Activated naive CD8-positive, alpha-beta T cell (primary cell): ENCODE results near the gene FGFBP1.

Source experiments
- H3K27ac Mint-ChIP-seq: one replicate; pipeline ENCODE4 v1.8.0; 2021; ENCODE audit warnings: mixed read lengths
- H3K27me3 Mint-ChIP-seq: one replicate; pipeline ENCODE4 v1.8.0; 2021; ENCODE audit warnings: mixed read lengths
- H3K36me3 Mint-ChIP-seq: one replicate; pipeline ENCODE4 v1.8.0; 2021; ENCODE audit warnings: mixed read lengths
- H3K4me1 Mint-ChIP-seq: one replicate; pipeline ENCODE4 v1.8.0; 2021; ENCODE audit warnings: low read depth, mixed read lengths
- H3K4me3 Mint-ChIP-seq: one replicate; pipeline ENCODE4 v1.8.0; 2021; ENCODE audit warnings: mild to moderate bottlenecking, mixed read lengths
- H3K9me3 Mint-ChIP-seq: one replicate; pipeline ENCODE4 v1.8.0; 2021; ENCODE audit warnings: low read depth, mixed read lengths

FGFBP1 gene

DNA sequence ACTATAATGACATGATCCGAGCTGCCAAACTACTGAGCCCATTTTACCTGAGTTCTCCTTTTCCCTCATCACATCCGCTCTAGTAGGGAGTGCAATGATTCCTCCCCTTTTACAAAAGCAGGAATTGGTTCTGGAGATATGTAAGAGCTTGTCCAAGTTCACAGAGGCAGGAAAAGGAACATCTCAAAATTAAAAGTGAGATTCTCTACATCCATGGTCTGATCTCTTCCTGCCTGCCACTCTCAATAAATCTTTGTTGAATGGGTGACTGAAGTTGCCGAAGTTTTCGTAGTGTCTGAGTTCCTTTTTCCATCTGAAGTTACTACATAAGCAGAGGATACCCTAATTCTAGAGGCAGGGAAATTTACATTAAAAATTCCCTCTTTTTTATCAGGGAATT is at the start of gene FGFBP1:
TSS of gene FGFBP1 (minus strand) at position 101 of the 400 bp plus-strand sequence. CDS start 2,108 bp downstream, outside the sequence.
- Mint-ChIP-seq H3K4me3 (no peak within 1 kb of the TSS), H3K9me3 (no peaks in the 10 kb centered on the region), H3K36me3 (no peaks in the 10 kb centered on the region), H3K27me3 (no peaks in the 10 kb centered on the region), H3K27ac (no peak within 1 kb of the TSS), H3K4me1 (no peaks in the 10 kb centered on the region)

DNA sequence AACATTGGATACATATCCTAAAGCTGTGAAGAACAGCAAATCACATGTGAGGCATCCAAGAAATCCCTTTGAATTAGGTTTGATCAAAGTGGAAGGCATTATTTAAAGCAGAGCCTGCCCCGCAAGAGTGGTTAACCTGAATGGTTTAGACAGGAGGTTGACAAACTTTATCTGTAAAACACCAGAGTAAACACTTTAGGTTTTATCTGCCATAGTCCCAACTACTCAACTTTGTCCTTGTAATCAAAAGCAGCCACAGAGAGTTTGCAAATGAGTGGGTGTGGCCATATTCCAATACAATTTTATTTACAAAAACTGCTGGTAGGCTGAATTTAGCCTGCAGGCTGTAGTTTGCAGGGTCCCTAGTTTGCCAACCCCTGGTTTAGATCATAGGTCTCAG is 49.7 kb upstream of the FGFBP1 start:
- Mint-ChIP-seq H3K27ac (no peak overlapping the region), H3K4me1 (peaks cover 3% of the 10 kb centered on the region)

GRCh38 chr4:15986907-15987306 is 48.4 kb upstream of the FGFBP1 start:
- H3K27ac Mint-ChIP-seq, result no peak overlapping the region
- H3K36me3 Mint-ChIP-seq, result no peaks in the 10 kb centered on the region
- H3K27me3 Mint-ChIP-seq, result peaks cover 1% of the 10 kb centered on the region
- no peak overlapping the region for H3K4me3 Mint-ChIP-seq
- H3K4me1 Mint-ChIP-seq, result peaks cover 1% of the 10 kb centered on the region
- H3K9me3 Mint-ChIP-seq, result no peaks in the 10 kb centered on the region

More for the DNA sequence above, 49.7 kb upstream of the FGFBP1 start:
- Mint-ChIP-seq H3K27me3 (peaks cover 1% of the 10 kb centered on the region), H3K36me3 (no peaks in the 10 kb centered on the region), H3K9me3 (no peaks in the 10 kb centered on the region), H3K4me3 (no peak overlapping the region)

DNA sequence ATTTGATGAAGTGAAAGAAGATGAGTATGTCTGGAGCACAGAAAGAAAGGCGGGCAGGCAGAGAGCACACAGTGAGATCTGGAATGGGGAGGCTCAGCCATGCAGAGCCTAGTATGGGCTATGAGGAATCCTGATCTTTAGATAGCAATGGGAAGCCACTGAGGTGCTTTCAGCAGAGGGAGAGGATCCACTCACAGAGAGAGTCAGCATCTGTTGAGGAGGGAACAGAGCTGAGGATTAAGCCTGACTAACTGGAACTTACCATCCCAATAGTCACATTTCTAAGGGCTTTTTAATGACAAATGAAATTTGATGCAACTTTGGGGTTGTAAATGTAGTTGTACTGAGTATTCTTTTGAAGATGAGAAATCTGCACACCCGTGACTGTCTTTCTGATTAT is 45.1 kb upstream of the FGFBP1 start:
- H3K9me3 Mint-ChIP-seq, result no peaks in the 10 kb centered on the region
- H3K4me1 Mint-ChIP-seq, result no peaks in the 10 kb centered on the region
- no peak overlapping the region for H3K27ac Mint-ChIP-seq
- H3K27me3 Mint-ChIP-seq, result peaks cover 3% of the 10 kb centered on the region
- no peaks in the 10 kb centered on the region for H3K36me3 Mint-ChIP-seq
- H3K4me3 Mint-ChIP-seq, result no peak overlapping the region

- Mint-ChIP-seq H3K27me3 (peaks cover 3% of the 10 kb centered on the region), H3K9me3 (no peaks in the 10 kb centered on the region), H3K4me1 (no peaks in the 10 kb centered on the region), H3K36me3 (no peaks in the 10 kb centered on the region), H3K27ac (no peak overlapping the region), H3K4me3 (no peak overlapping the region)
Measured at GRCh38 chr4:15982842-15983524, 44.4 kb upstream of the FGFBP1 start.

DNA sequence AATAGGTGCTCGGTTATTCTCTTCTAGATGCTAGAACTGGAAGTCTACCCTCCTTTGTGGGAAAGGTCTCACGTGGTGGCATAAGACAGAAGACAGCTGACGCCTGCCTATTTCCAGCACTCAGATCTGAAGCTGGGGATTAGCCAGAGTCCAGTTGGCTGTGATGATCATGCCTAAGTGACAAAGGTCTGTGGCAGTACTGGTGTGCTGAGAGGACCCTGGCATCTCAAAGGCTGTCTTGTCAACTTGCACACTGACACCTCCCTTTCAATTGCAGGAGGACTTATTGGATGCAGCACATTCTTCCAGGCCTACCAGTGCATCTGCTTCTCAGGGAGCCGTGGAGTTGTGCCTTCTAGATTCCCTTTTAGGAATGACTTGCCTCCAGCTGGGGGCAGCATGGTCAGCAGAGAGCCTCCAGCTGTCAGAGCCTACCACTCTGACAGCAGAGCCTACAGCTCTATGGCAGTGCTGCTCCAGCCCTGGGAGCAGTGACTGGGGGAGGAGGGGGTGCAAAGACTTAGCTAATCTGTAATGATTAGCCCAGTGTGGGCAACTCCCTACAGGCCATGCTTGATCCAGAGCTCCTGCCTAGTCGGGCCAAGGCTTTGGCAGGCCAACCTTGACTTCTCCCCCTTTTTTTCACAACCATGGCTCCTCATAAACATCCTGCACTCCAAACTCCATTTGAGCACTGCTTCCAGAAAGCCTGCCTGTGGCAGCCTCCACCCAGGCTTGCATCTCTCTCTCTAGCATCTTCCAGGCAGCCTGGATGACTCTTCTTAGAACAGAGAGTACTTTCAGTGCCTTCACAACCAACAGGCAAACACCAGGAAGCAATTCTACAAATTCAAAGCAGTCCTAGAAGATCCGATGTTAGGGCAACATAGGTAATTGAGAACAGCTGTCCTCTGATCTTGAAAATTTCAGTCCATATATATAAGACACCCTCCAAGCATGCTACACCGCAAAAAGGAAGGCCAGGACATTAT is 38.2 kb upstream of the FGFBP1 start:
- H3K27me3 Mint-ChIP-seq, result peaks cover 4% of the 10 kb centered on the region
- no peaks in the 10 kb centered on the region for H3K9me3 Mint-ChIP-seq
- no peaks in the 10 kb centered on the region for H3K36me3 Mint-ChIP-seq
- H3K4me1 Mint-ChIP-seq, result no peaks in the 10 kb centered on the region
- H3K27ac Mint-ChIP-seq, result no peak overlapping the region
- no peak overlapping the region for H3K4me3 Mint-ChIP-seq

DNA sequence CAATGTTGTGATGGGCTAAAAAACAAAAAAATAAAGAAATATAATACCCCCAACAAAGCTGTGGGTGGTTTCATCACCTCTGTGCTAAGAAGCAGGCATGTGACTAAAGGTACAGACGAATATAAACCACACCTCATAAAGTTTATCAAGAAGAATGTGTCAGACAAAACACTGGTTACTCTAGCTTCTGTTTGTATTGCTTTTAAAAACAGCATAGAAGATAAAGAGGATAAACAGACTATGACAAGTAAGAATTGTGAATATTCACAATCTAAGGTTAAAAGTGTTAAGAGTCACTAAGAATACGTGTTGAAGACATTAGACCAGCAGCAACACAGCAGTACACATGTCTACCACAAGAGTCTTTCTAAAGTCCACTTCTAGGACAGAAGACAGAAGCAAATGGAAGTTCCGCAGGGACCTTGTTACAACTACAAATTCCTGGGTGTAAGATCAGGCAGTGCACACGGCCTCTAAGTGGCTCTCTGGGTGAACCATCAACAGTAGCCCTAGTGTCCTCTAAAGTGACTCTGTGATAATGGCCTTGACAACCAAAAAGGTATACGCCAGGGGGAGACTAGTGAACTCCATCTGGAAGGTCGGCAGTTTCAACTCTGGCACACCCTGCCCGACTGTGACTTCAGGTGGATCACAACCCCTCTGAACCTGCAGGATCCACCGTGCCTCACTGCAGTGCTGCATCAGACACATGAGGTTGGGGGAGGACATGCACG is 32.7 kb upstream of the FGFBP1 start:
- Mint-ChIP-seq H3K4me3 (no peak overlapping the region), H3K27ac (no peak overlapping the region), H3K36me3 (no peaks in the 10 kb centered on the region), H3K9me3 (no peaks in the 10 kb centered on the region), H3K4me1 (no peaks in the 10 kb centered on the region), H3K27me3 (no peaks in the 10 kb centered on the region)

- no peaks in the 10 kb centered on the region for H3K36me3 Mint-ChIP-seq
- no peaks in the 10 kb centered on the region for H3K9me3 Mint-ChIP-seq
- no peak overlapping the region for H3K27ac Mint-ChIP-seq
- H3K4me1 Mint-ChIP-seq, result peaks cover 5% of the 10 kb centered on the region
- no peaks in the 10 kb centered on the region for H3K27me3 Mint-ChIP-seq
- no peak overlapping the region for H3K4me3 Mint-ChIP-seq
Measured at GRCh38 chr4:15968551-15969300, 30.2 kb upstream of the FGFBP1 start.

GRCh38 chr4:15965325-15965724 is 26.8 kb upstream of the FGFBP1 start:
- Mint-ChIP-seq H3K36me3 (no peaks in the 10 kb centered on the region), H3K27ac (no peak overlapping the region)

GRCh38 chr4:15964159-15964558 is 25.6 kb upstream of the FGFBP1 start:
- Mint-ChIP-seq H3K9me3 (no peaks in the 10 kb centered on the region), H3K4me1 (peaks cover 30% of the 10 kb centered on the region), H3K27ac (peak overlapping the region; percentile 55), H3K27me3 (no peaks in the 10 kb centered on the region), H3K36me3 (no peaks in the 10 kb centered on the region), H3K4me3 (no peak overlapping the region)

More at GRCh38 chr4:15965325-15965724, 26.8 kb upstream of the FGFBP1 start:
- no peak overlapping the region for H3K4me3 Mint-ChIP-seq
- no peaks in the 10 kb centered on the region for H3K27me3 Mint-ChIP-seq
- H3K4me1 Mint-ChIP-seq, result peaks cover 30% of the 10 kb centered on the region
- H3K9me3 Mint-ChIP-seq, result no peaks in the 10 kb centered on the region

DNA sequence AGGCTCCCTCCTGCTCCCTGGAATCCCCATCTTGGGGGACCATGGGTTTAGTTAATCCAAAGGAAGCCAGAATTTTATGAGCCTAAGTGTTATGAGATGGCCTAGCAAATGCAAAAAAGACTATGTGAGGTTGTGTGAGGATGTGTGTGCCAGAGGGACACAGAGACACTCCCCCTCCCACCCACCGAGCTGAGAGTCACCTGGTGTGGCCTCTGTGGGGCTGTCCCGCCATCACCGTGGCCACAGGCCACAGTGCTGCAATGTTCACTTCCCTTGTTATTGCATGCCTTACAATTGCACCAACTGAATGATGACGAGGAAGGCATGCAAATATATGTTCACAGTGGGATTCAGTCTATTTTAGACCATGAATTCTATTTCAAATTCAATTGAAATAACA is 25.0 kb upstream of the FGFBP1 start:
- H3K9me3 Mint-ChIP-seq, result no peaks in the 10 kb centered on the region
- no peaks in the 10 kb centered on the region for H3K36me3 Mint-ChIP-seq
- H3K27me3 Mint-ChIP-seq, result no peaks in the 10 kb centered on the region
- H3K27ac Mint-ChIP-seq, result peak overlapping the region; percentile 85
- peak overlapping the region; percentile 78 for H3K4me3 Mint-ChIP-seq
- peaks cover 30% of the 10 kb centered on the region for H3K4me1 Mint-ChIP-seq

- H3K27ac Mint-ChIP-seq, result peak within 1 kb of the TSS; percentile 85
- peak within 1 kb of the TSS; percentile 78 for H3K4me3 Mint-ChIP-seq
- no peaks in the 10 kb centered on the region for H3K36me3 Mint-ChIP-seq
- H3K4me1 Mint-ChIP-seq, result peaks cover 30% of the 10 kb centered on the region
- no peaks in the 10 kb centered on the region for H3K27me3 Mint-ChIP-seq
- H3K9me3 Mint-ChIP-seq, result no peaks in the 10 kb centered on the region
Measured at GRCh38 chr4:15963001-15963451, 24.5 kb upstream of the FGFBP1 start, which contains the start of gene FGFBP2. TSS of gene FGFBP2 (minus strand) at chr4:15963175. CDS start at chr4:15963129, 46 bp downstream.

- Mint-ChIP-seq H3K4me1 (peaks cover 30% of the 10 kb centered on the region), H3K4me3 (peak overlapping the region; percentile 62), H3K27me3 (no peaks in the 10 kb centered on the region), H3K27ac (peak overlapping the region; percentile 78), H3K36me3 (no peaks in the 10 kb centered on the region), H3K9me3 (no peaks in the 10 kb centered on the region)
Measured at GRCh38 chr4:15961781-15962510, 23.4 kb upstream of the FGFBP1 start.
